CD14-positive monocyte (primary cell): Measurements from ENCODE around the gene SUMO3. TPM values are rescaled to one million over a fixed set of nuclear protein-coding genes. Genes with fewer than 3 reads are reported as not detected.

Source experiments
- DNase-seq, 3 donors: peaks; one replicate each; pipeline ENCODE4 v3.0.0-alpha.2; 2011 to 2022
- H2AFZ ChIP-seq: 2 replicates; pipeline ENCODE4 v1.6.0; 2012; ENCODE audit warnings: mild to moderate bottlenecking, low read depth, low read length, inconsistent platforms; ENCODE audit not compliant: insufficient read depth, poor library complexity, severe bottlenecking
- H3K27ac ChIP-seq, 2 donors: 1 replicate in 1 of 2; 2 replicates in 1 of 2; pipeline ENCODE4 v1.5.1; 2012 to 2013; ENCODE audit warnings: low read length in 2 of 2, control low read depth in 1 of 2, inconsistent platforms in 1 of 2, low read depth in 1 of 2, mild to moderate bottlenecking in 1 of 2
- H3K27me3 ChIP-seq, 2 donors: one replicate each; pipeline versions ENCODE4 v1.6.0 to v1.6.1; 2011 to 2013; ENCODE audit warnings: low read length in 2 of 2; ENCODE audit not compliant: control insufficient read depth in 2 of 2, insufficient read depth in 2 of 2
- H3K36me3 ChIP-seq, 2 donors: replicated peaks in 1 of 2; 1 replicate in 1 of 2; 2 replicates in 1 of 2; pipeline versions ENCODE4 v1.5.1 to v1.6.1; 2012 to 2013; ENCODE audit warnings: low read length in 2 of 2, control low read depth in 1 of 2, inconsistent platforms in 1 of 2, mild to moderate bottlenecking in 1 of 2; ENCODE audit not compliant: insufficient read depth in 2 of 2, control insufficient read depth in 1 of 2
- H3K4me1 ChIP-seq, 2 donors: 1 replicate in 1 of 2; 2 replicates in 1 of 2; pipeline versions ENCODE4 v1.5.1 to v1.6.1; 2012 to 2013; ENCODE audit warnings: low read length in 2 of 2, control low read depth in 1 of 2, inconsistent platforms in 1 of 2, mild to moderate bottlenecking in 1 of 2, moderate library complexity in 1 of 2; ENCODE audit not compliant: insufficient read depth in 2 of 2, control insufficient read depth in 1 of 2
- H3K4me2 ChIP-seq: replicated peaks from 2 replicates; pipeline ENCODE3; 2012; ENCODE audit warnings: low read length, moderate library complexity, mild to moderate bottlenecking; ENCODE audit not compliant: poor library complexity, severe bottlenecking; ENCODE audit errors: extremely low read depth
- H3K4me3 ChIP-seq, 3 experiments: fragments of 200-600 bp in 1 of 3; sonication (generic) in 1 of 3; replicated peaks in 1 of 3; 1 replicate in 2 of 3; 2 replicates in 1 of 3; pipeline ENCODE4 v1.5.1; 2011 to 2013; ENCODE audit warnings: low read length in 3 of 3, mild to moderate bottlenecking in 3 of 3, control low read depth in 2 of 3, low read depth in 2 of 3, inconsistent platforms in 1 of 3, moderate library complexity in 1 of 3
- H3K79me2 ChIP-seq: 2 replicates; pipeline ENCODE4 v1.6.0; 2012; ENCODE audit warnings: mild to moderate bottlenecking, control low read depth, inconsistent platforms, low read length, moderate library complexity; ENCODE audit not compliant: insufficient read depth
- H3K9ac ChIP-seq: 2 replicates; pipeline ENCODE4 v1.6.0; 2017; ENCODE audit warnings: low read length, mild to moderate bottlenecking; ENCODE audit not compliant: insufficient read depth, poor library complexity, severe bottlenecking
- H3K9me3 ChIP-seq, 2 donors: replicated peaks in 1 of 2; 1 replicate in 1 of 2; 2 replicates in 1 of 2; pipeline versions ENCODE4 v1.5.1 to v1.6.1; 2012 to 2013; ENCODE audit warnings: low read length in 2 of 2, control low read depth in 1 of 2; ENCODE audit not compliant: control insufficient read depth in 1 of 2, insufficient read depth in 1 of 2
- H4K20me1 ChIP-seq: 2 replicates; pipeline ENCODE4 v1.6.0; 2012; ENCODE audit warnings: mild to moderate bottlenecking, low read length, control low read depth, moderate library complexity; ENCODE audit not compliant: insufficient read depth
- H3K27ac Mint-ChIP-seq, 7 donors: one replicate each; pipeline ENCODE4 v1.8.0; 2020; ENCODE audit warnings: mild to moderate bottlenecking in 7 of 7, mixed read lengths in 7 of 7, moderate library complexity in 6 of 7, inconsistent platforms in 2 of 7
- H3K27me3 Mint-ChIP-seq, 3 donors: one replicate each; pipeline ENCODE4 v1.8.0; 2021 to 2022; ENCODE audit warnings: low read depth in 3 of 3, mild to moderate bottlenecking in 3 of 3, mixed read lengths in 3 of 3, moderate library complexity in 3 of 3, inconsistent platforms in 1 of 3
- H3K36me3 Mint-ChIP-seq, 2 donors: one replicate each; pipeline ENCODE4 v1.8.0; 2020; ENCODE audit warnings: mixed read lengths in 2 of 2, inconsistent platforms in 1 of 2, mild to moderate bottlenecking in 1 of 2
- H3K4me1 Mint-ChIP-seq: one replicate; pipeline ENCODE4 v1.8.0; 2020; ENCODE audit warnings: mild to moderate bottlenecking, mixed read lengths
- H3K4me3 Mint-ChIP-seq, 2 donors: one replicate each; pipeline ENCODE4 v1.8.0; 2020; ENCODE audit warnings: mild to moderate bottlenecking in 2 of 2, mixed read lengths in 2 of 2, moderate library complexity in 1 of 2
- H3K9me3 Mint-ChIP-seq, 7 donors: one replicate each; pipeline ENCODE4 v1.8.0; 2020 to 2022; ENCODE audit warnings: mixed read lengths in 7 of 7, mild to moderate bottlenecking in 6 of 7, moderate library complexity in 6 of 7, inconsistent platforms in 2 of 7
- WGBS: methylation state at CpG from one replicate; pipeline ENCODE4 v1.1.5; 2013; ENCODE audit warnings: missing lambda C conversion rate; ENCODE audit not compliant: insufficient coverage; 5-methylcytosine and 5-hydroxymethylcytosine counted together
- intact Hi-C, 2 donors: fragments of 100-400 bp; cut with micrococcal nuclease; formaldehyde crosslinking; loops; one replicate each; pipeline versions ENCODE4 v1.15.0 to v1.15.1; 2023
- polyA plus RNA-seq, 3 donors: library from polyadenylated mRNA; depleted of rRNA in 1 of 3; unstranded in 2 of 3; stranded (reverse) in 1 of 3; fragments of 300-500 nt in 2 of 3; fragments of >200 nt in 1 of 3; fragmentation: Illumina TruSeq in 2 of 3; gene quantifications; 1 replicate in 2 of 3; 2 replicates in 1 of 3; pipeline ENCODE4 v1.2.3, GENCODE V29; 2012 to 2021
- TF ChIP-seq, protein P1 (sequence below): fragments of 200-600 bp; IDR thresholded peaks from one replicate; pipeline ENCODE4 v1.8.0; 2022; ENCODE audit warnings: antibody characterized with exemption, mild to moderate bottlenecking

The SUMO3 gene
- polyA plus RNA-seq, 3 donors, result 70.9 to 112 (median 109) TPM

- H3K4me2 ChIP-seq, result no peak overlapping the region
- Mint-ChIP-seq H3K27me3 (peaks cover 0 to 2% (median 0%) of the 10 kb centered on the region in 3 donors), H3K36me3 (peaks cover 56 to 63% of the 10 kb centered on the region in 2 donors), H3K27ac (peak overlapping the region in 1 of 7 donors; percentile 16), H3K9me3 (no peaks in the 10 kb centered on the region), H3K4me1 (peaks cover 21% of the 10 kb centered on the region), H3K4me3 (no peak overlapping the region)
- H3K9me3 ChIP-seq, result no peaks in the 10 kb centered on the region
- peaks cover 19 to 23% of the 10 kb centered on the region in 2 donors for H3K4me1 ChIP-seq
- H2AFZ ChIP-seq, result no peak overlapping the region
- H4K20me1 ChIP-seq, result peaks cover 30% of the 10 kb centered on the region
- no peak overlapping the region for H3K27ac ChIP-seq
- H3K36me3 ChIP-seq, result peaks cover 52 to 63% of the 10 kb centered on the region in 2 donors
- WGBS, result no CpG with 5 or more reads among the region's 4 CpGs
- DNase-seq, result no peak
- peaks cover 33% of the 10 kb centered on the region for H3K79me2 ChIP-seq
- no peak overlapping the region for H3K9ac ChIP-seq
- no peak overlapping the region for H3K4me3 ChIP-seq
- no peaks in the 10 kb centered on the region for H3K27me3 ChIP-seq
- TF ChIP-seq, protein P1, sequence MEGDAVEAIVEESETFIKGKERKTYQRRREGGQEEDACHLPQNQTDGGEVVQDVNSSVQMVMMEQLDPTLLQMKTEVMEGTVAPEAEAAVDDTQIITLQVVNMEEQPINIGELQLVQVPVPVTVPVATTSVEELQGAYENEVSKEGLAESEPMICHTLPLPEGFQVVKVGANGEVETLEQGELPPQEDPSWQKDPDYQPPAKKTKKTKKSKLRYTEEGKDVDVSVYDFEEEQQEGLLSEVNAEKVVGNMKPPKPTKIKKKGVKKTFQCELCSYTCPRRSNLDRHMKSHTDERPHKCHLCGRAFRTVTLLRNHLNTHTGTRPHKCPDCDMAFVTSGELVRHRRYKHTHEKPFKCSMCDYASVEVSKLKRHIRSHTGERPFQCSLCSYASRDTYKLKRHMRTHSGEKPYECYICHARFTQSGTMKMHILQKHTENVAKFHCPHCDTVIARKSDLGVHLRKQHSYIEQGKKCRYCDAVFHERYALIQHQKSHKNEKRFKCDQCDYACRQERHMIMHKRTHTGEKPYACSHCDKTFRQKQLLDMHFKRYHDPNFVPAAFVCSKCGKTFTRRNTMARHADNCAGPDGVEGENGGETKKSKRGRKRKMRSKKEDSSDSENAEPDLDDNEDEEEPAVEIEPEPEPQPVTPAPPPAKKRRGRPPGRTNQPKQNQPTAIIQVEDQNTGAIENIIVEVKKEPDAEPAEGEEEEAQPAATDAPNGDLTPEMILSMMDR, result no peak
- intact Hi-C loops, result no loop called here
These were observed 12.6 kb downstream of the SUMO3 start for GRCh38 chr21:44805226-44805625.

DNA sequence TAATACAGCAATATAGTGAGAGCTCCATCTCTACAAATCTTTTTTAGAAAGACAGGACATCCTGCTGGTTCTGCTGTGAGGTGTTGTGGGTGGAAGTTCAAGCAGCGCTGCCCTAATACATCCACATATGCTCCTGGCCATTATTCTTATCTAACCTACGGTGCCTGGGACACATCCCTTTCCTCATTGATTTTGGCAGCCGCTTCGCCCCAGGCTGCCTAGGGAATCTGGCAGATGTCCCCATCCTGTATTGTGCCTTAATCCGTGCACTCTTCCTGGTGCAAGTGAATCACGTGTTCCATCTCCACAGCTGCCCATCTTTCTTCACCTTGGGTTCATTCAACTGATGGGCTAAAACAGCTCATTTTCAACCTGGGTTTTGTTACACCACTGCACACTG lies 13.1 kb downstream of the SUMO3 start:
- Mint-ChIP-seq H3K27me3 (peaks cover 0 to 2% (median 0%) of the 10 kb centered on the region in 3 donors), H3K4me3 (no peak overlapping the region), H3K9me3 (no peaks in the 10 kb centered on the region), H3K27ac (no peak overlapping the region), H3K36me3 (peaks cover 51 to 60% of the 10 kb centered on the region in 2 donors), H3K4me1 (peaks cover 26% of the 10 kb centered on the region)
- no peak overlapping the region for H3K9ac ChIP-seq
- H4K20me1 ChIP-seq, result peaks cover 30% of the 10 kb centered on the region
- peaks cover 33% of the 10 kb centered on the region for H3K79me2 ChIP-seq
- no peak overlapping the region for H3K4me2 ChIP-seq
- no peak overlapping the region for H2AFZ ChIP-seq
- H3K27me3 ChIP-seq, result no peaks in the 10 kb centered on the region
- H3K27ac ChIP-seq, result no peak overlapping the region
- peaks cover 22 to 27% of the 10 kb centered on the region in 2 donors for H3K4me1 ChIP-seq
- TF ChIP-seq, protein P1, result no peak
- no peak overlapping the region for H3K4me3 ChIP-seq
- intact Hi-C loops, result loop anchor here (5.0 kb wide), 3 partner anchors 63 to 118 kb away; partner anchors contain the start of gene ITGB2 (in 1 of the 2)
- H3K36me3 ChIP-seq, result peaks cover 47 to 59% of the 10 kb centered on the region in 2 donors
- DNase-seq, result no peak
- 95% methylated on average over 5 of the region's 6 CpGs for WGBS
- H3K9me3 ChIP-seq, result no peaks in the 10 kb centered on the region
